LNCaP clone FGC (cell line): ENCODE measurements around the gene DOCK3.

Source experiments
- DNase-seq: peaks from one replicate; pipeline ENCODE4 v3.0.0-alpha.2; 2011; ENCODE audit warnings: low read depth
- H3K4me3 ChIP-seq: 2 replicates; pipeline ENCODE4 v1.5.1; 2011; ENCODE audit warnings: mild to moderate bottlenecking, low read depth, low read length, control low read depth
- CTCF ChIP-seq: IDR thresholded peaks from 2 replicates; pipeline ENCODE4 v1.5.1; 2012; ENCODE audit warnings: mild to moderate bottlenecking; ENCODE audit not compliant: control insufficient read depth, insufficient read depth; ENCODE audit errors: extremely low read depth

DOCK3 gene

GRCh38 chr3:51422211-51422610 lies 747.5 kb downstream of the DOCK3 start:
- no peak for TF ChIP-seq CTCF
- no peak for DNase-seq
- H3K4me3 ChIP-seq = no peak overlapping the region

- H3K4me3 ChIP-seq = no peak overlapping the region
- DNase-seq = no peak
- TF ChIP-seq CTCF = no peak
Observed at GRCh38 chr3:51426921-51427320, 752.2 kb downstream of the DOCK3 start.

GRCh38 chr3:51429138-51429537 lies 754.4 kb downstream of the DOCK3 start:
- no peak for TF ChIP-seq CTCF
- H3K4me3 ChIP-seq = no peak overlapping the region
- DNase-seq = no peak
